22Rv1 (cell line): ENCODE results near the gene MYH10.

Experiments used
- H3K27ac ChIP-seq: fragments of 450-650 bp; 2 replicates; pipeline ENCODE4 v1.5.1; 2017
- CTCF ChIP-seq: fragments of 450-650 bp; IDR thresholded peaks from 2 replicates; pipeline ENCODE4 v1.5.1; 2017; ENCODE audit warnings: mild to moderate bottlenecking
- ZFX ChIP-seq: fragments of 450-650 bp; IDR thresholded peaks from 2 replicates; pipeline ENCODE4 v1.6.1; 2017; ENCODE audit warnings: antibody characterized with exemption, borderline replicate concordance

The MYH10 gene

DNA sequence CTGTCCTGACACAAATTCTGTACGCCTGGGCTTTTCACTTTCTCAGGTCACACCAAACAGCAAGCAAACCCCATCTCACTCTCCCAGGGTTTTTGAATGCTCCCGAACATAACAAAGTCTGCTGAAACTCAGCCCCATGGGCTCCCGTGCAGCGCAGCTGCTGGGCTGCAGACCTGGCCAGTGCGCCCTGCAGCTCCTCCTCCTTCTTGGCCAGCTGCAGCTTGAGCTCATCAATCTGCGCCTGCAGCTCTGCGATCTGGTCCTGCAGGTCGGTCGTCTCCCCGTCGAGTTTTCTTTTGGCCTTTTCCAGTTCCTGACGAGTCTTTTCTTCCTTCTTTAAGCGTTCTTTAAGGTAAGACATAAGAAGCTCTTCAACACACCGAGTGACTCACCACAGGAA, 124.4 kb downstream of the MYH10 start:
- no peak overlapping the region for H3K27ac ChIP-seq
- TF ChIP-seq ZFX = no peak
- no peak for TF ChIP-seq CTCF

GRCh38 chr17:8504460-8505207, 125.9 kb downstream of the MYH10 start:
- no peak for TF ChIP-seq ZFX
- no peak for TF ChIP-seq CTCF
- no peak overlapping the region for H3K27ac ChIP-seq

DNA sequence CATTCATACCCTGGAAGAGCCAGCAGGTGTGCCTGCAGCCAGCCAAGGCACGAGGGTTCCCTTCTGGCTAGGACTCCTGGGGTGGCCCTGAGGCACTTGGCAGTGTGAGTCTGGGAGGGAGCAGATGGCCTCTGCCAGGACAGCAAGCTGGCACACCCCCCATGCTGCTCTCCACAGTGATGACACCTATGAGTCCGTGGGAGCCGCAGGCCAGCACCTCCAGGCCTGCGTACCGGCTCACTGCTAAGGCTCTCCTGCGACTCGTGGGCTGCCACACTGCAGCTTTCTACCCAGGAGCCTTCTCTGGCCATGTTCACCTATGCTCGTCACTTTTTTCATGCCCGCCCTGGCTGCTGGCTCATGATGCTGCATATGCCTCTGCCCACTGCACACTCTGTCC, 126.7 kb downstream of the MYH10 start:
- TF ChIP-seq CTCF = no peak
- TF ChIP-seq ZFX = no peak
- H3K27ac ChIP-seq = no peak overlapping the region

- no peak overlapping the region for H3K27ac ChIP-seq
- TF ChIP-seq ZFX (no peak), CTCF (no peak)
Observed at GRCh38 chr17:8503368-8503767, 127.2 kb downstream of the MYH10 start.

DNA sequence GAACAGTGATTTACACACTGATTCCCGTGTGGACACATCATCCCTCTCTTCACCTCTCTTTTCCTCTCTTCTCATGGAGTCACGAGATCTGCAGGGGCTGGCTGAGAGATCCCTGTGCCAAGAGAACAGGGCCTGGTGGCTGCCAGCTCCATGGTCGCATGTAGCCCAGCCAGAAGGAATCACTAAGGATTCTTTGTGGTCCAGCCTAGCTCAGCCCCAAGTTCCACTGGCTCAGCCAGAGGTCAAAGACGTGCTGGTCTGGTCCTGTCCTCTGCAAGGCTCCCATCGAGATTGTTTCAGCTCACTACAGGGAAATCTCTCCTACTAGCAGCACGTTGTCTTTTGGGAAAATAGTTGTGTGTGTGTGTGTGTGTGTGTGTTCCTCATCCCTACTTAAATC, 128.4 kb downstream of the MYH10 start:
- H3K27ac ChIP-seq = no peak overlapping the region
- TF ChIP-seq ZFX (no peak), CTCF (no peak)

- H3K27ac ChIP-seq = no peak overlapping the region
- TF ChIP-seq ZFX = no peak
- TF ChIP-seq CTCF = no peak
Observed at GRCh38 chr17:8500609-8501008, 129.9 kb downstream of the MYH10 start.

DNA sequence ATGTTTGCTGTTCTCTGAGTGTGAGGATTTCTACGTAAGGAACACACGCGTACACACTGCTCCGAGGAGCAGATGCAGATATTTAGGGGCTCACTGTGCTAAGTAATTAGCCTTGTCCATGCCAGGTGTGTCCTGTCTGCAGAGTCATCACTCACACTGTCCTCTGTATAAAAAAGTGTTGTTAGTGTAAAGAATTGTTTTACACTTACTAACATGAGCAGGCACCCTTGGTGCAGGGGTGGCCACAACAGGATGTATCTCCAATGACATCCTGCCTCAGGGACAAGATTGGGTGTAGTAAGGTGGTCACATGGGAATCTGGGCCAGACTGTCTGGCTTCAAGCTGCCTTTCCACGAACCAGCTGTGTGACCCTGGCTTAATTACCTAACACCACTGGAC, 130.9 kb downstream of the MYH10 start:
- H3K27ac ChIP-seq = no peak overlapping the region
- no peak for TF ChIP-seq ZFX

GRCh38 chr17:8499171-8499570, 131.4 kb downstream of the MYH10 start:
- TF ChIP-seq CTCF = no peak
- no peak for TF ChIP-seq ZFX
- H3K27ac ChIP-seq = no peak overlapping the region
